OCI-LY1 (cell line): ENCODE data around the gene PTPRE.

Experiments
- EZH2 ChIP-seq: fragments of 200-600 bp; sonication (generic), shearing (Covaris generic); IDR thresholded peaks from 2 replicates; pipeline ENCODE4 v1.8.0; 2017; ENCODE audit warnings: borderline replicate concordance, mixed run types, mild to moderate bottlenecking, antibody characterized with exemption, low read length, moderate library complexity, mixed read lengths
- TF ChIP-seq, protein P1 (sequence below): fragments of 200-600 bp; sonication (generic), shearing (Covaris generic); IDR thresholded peaks from 2 replicates; pipeline ENCODE4 v1.5.1; 2017; ENCODE audit warnings: mild to moderate bottlenecking, antibody characterized with exemption, low read length, moderate library complexity, mixed read lengths

DNA sequence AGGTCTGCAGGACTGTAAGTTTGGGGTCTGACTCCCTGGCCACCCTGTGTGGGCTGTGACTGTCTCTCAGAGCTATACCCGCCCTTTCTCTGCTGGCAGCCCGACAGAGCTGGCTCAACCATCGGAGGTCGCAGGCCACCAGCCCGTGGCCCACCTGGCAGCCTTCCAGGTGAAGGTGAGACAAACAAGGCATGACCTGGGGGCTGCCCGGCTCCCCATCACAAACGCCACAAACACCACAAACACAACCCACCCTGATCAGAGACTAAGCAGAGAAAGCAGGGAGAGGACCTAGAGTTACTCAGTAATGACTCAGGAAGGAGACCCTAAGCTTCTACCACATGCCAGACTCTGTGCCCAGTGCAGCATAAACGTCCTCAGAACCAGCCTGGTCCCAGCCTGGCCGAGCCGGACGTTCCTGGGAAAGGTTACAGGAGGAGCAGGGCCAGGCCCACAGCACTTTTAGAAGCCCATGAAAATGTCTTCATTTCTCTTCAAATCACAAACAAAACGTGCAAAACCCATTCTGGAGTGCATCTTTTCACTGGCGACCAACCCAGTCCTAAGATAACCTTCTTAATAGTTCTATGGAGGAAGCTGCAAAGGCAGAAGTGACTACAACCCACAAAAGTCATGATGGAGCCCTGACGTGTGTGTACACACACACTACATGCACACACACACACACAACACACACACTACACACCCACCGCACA, 152.5 kb downstream of the PTPRE start:
- TF ChIP-seq, protein P1, sequence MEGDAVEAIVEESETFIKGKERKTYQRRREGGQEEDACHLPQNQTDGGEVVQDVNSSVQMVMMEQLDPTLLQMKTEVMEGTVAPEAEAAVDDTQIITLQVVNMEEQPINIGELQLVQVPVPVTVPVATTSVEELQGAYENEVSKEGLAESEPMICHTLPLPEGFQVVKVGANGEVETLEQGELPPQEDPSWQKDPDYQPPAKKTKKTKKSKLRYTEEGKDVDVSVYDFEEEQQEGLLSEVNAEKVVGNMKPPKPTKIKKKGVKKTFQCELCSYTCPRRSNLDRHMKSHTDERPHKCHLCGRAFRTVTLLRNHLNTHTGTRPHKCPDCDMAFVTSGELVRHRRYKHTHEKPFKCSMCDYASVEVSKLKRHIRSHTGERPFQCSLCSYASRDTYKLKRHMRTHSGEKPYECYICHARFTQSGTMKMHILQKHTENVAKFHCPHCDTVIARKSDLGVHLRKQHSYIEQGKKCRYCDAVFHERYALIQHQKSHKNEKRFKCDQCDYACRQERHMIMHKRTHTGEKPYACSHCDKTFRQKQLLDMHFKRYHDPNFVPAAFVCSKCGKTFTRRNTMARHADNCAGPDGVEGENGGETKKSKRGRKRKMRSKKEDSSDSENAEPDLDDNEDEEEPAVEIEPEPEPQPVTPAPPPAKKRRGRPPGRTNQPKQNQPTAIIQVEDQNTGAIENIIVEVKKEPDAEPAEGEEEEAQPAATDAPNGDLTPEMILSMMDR, result no peak
- TF ChIP-seq EZH2, result no peak
